HG03460 (cell line): ENCODE results near the gene SMOC2.

Source experiments
- ATAC-seq: cut with Tn5 transposase; IDR thresholded peaks from one replicate; pipeline ENCODE4 v1.9.1; 2021; ENCODE audit not compliant: unreplicated experiment

The SMOC2 gene

GRCh38 chr6:168440520-168441433 lies at the start of gene SMOC2:
Gene SMOC2, plus strand, starts transcription at chr6:168441184. Its CDS starts 187 bp downstream, at chr6:168441371.
- ATAC-seq = no peak

GRCh38 chr6:168393126-168393870 lies 47.7 kb upstream of the SMOC2 start:
- no peak for ATAC-seq

- ATAC-seq = no peak
Observed at GRCh38 chr6:168394606-168395005, 46.4 kb upstream of the SMOC2 start.

- ATAC-seq = no peak
Observed at GRCh38 chr6:168395983-168396382, 45.0 kb upstream of the SMOC2 start.

GRCh38 chr6:168396561-168396960 lies 44.4 kb upstream of the SMOC2 start:
- no peak for ATAC-seq

GRCh38 chr6:168397012-168397411 lies 44.0 kb upstream of the SMOC2 start:
- ATAC-seq = no peak

- ATAC-seq = no peak
Observed at GRCh38 chr6:168400037-168400436, 40.9 kb upstream of the SMOC2 start.

GRCh38 chr6:168403370-168404005 lies 37.5 kb upstream of the SMOC2 start:
- no peak for ATAC-seq

- no peak for ATAC-seq
Observed at GRCh38 chr6:168404560-168404959, 36.4 kb upstream of the SMOC2 start.

GRCh38 chr6:168407842-168408241 lies 33.1 kb upstream of the SMOC2 start:
- no peak for ATAC-seq

GRCh38 chr6:168408504-168409136 lies 32.4 kb upstream of the SMOC2 start:
- ATAC-seq = no peak

GRCh38 chr6:168410035-168410434 lies 30.9 kb upstream of the SMOC2 start:
- no peak for ATAC-seq

- no peak for ATAC-seq
Observed at GRCh38 chr6:168410554-168411011, 30.4 kb upstream of the SMOC2 start.

- ATAC-seq = no peak
Observed at GRCh38 chr6:168411130-168411529, 29.9 kb upstream of the SMOC2 start.

GRCh38 chr6:168411793-168412192 lies 29.2 kb upstream of the SMOC2 start:
- ATAC-seq = no peak

GRCh38 chr6:168412456-168412855 lies 28.5 kb upstream of the SMOC2 start:
- ATAC-seq = no peak

GRCh38 chr6:168413018-168413720 lies 27.8 kb upstream of the SMOC2 start:
- no peak for ATAC-seq

- ATAC-seq = no peak
Observed at GRCh38 chr6:168413856-168414255, 27.1 kb upstream of the SMOC2 start.

GRCh38 chr6:168414336-168415097 lies 26.5 kb upstream of the SMOC2 start:
- ATAC-seq = no peak
